ENCODE results near the gene LTBP2.
"Not testable (repeated sequence)": the region's sequence is repeated elsewhere in the genome, so short reads cannot be mapped to it uniquely, and the experiment has no call there.

Gene LTBP2

DNA sequence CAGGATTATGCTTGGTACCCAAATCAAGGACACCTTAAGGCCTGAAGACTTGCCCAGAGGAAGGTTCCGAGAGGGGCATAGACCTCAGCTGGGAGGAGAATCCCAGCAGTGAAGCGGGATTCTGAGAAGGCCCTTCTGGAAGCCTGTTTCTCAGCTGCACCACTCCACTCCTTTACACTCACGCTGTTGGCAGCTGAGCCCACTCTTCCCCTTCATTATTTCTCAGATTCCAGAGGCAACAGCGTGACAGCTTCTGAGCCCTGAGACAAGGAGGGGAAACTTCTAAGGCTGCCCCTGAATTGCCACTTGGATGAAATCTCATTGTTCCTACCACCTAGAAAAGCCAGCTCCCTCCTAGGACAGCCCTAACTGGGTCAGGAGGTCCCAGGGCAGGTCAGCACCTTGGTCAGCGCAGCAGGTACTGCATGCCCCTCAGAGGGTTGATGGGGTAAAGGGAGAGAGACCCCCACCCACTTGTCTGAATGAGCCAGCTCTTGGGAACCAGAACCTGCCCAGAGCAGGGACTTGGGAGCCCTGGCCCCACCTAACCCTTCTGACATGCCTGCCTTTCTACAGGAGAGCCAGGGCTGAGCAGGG lies 64.6 kb downstream of the LTBP2 start:
- DNase-seq, result no peak

DNA sequence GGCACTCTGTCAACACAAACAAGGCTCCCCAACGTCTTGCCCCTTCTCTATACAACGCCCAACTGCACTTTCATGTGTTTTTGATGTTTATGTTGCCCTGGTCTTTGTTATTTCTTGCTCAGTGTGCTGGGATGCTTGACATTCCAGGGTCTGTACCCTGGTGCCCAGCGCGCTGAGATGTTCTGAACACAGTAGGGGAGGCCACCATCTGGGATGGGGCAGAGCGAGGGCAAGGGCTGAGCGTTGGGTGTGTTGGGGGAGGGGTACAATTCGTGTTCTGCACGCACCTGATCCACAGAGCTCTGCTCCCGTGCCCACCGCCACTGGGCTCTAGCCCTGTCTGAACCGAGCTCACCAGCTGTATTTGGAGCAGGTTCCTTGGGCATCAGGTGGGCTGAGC lies 65.6 kb downstream of the LTBP2 start:
- no peak for DNase-seq

DNA sequence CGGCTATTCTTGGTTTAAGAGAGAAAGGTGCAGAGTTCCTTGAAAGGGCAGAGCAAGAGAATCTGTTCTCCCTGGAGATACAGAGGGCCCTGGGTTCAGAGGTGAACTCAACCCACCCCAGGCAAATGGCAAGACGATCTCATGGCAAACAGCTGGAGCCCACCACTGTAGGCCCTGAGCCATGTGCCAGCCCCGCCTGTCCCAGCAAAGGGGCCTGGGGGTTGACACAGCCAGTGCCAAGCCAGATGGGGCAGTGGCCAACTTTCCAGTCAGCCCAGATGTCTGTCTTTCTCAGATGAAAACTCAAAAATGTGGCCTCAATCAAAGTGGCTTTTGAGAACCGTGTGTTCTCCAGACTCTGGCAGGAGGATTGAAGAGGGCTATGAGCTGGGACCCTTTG lies 66.7 kb downstream of the LTBP2 start:
- DNase-seq, result no peak

DNA sequence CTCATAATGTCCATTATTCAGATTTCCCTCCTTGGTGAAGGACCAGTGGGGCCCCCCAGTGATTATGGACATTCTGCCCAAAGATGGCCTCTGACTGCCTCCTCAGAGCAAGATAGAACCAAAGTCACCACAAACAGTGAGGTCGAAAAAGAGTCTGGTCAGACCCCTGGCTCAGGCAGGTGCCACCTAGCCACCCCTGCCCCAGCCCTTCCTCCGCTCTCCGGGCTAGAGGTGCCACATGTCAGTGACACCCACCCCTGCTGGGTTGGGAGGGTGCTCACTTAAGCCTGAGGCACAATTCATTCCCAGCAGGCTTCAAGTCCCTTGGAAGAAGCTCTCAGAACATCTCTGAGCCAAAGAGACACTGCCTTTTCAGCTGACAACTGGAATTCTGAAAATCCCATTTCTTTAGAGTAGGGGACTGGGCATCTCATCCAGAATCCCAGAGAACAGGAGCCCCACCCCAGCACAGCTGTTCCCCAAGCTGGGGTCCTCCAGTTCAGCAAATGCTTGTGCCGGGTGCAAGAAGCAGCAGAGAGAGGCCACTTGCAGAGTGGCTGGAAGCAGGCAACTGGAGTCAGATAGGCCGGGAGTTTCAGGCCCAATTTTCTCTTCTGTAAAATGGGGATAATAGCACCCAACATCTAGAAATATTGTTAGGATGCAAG lies 68.1 kb downstream of the LTBP2 start:
- DNase-seq, result no peak

DNA sequence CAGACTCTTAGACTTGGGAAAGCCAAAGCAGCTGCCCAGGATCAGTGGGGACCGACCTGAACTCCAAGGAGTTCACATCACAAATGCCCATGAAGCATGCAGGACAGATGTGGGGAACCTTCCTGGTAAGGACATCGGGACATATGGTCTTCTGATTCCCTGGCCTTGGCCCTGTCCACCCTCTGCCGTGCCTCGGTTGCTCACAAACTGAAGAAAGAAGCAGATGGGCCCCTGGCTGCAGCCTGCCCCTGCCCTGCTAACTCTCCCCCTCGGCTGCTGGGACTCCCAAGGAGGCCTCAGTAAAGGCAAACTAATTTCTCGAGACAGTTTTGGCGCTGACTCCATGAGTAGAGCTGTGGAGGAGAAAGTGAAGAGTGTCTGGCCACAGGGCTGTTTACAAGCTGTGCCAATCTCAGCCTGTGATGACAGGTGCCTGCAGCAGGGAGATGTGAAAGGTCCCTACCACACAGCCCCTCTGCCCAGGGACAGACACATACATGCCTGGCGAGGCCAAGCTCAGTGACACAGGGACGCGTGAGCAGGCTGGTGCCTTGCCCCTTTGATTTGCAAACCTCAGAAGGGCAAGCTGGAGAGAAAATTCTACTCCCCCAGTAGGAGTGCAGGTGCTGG lies 69.9 kb downstream of the LTBP2 start:
- no peak for DNase-seq

DNA sequence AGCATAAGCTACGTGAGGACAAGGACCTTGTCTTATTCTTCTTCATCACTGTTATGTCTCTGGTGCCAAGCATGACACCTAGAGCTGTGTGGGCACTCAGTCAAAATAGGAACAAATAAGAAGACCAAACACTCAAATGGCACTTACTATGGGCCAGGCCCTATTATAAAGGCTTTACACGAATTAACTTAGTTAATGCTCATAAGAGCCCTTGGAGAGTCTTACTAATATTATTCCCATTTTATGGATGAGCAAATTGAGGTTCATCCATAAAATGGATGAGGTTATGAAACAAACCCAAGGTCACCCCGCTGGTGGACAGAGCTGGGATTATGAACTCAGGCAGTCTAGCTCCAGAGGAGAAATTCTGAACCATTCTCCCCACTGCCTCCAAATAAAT lies 70.8 kb downstream of the LTBP2 start:
- no peak for DNase-seq

DNA sequence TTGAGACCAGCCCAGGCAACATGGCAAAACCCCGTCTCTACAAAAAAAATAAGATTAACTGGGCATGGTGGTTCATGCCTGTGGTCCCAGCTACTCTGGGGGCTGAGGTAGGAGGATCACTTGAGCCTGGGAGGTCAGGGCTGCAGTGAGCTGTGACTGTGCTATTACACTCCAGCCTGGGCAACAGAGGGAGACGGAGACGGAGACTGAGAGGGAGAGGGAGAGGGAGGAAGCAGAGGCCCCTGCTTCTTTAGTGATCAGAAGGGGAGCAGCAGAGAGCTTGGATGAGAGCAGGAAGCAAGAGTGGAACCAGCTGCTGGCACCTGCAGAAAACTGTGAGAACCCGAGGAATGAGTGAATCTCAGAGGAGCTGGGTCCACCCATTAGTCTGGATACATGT lies 72.5 kb downstream of the LTBP2 start:
- no peak for DNase-seq

DNA sequence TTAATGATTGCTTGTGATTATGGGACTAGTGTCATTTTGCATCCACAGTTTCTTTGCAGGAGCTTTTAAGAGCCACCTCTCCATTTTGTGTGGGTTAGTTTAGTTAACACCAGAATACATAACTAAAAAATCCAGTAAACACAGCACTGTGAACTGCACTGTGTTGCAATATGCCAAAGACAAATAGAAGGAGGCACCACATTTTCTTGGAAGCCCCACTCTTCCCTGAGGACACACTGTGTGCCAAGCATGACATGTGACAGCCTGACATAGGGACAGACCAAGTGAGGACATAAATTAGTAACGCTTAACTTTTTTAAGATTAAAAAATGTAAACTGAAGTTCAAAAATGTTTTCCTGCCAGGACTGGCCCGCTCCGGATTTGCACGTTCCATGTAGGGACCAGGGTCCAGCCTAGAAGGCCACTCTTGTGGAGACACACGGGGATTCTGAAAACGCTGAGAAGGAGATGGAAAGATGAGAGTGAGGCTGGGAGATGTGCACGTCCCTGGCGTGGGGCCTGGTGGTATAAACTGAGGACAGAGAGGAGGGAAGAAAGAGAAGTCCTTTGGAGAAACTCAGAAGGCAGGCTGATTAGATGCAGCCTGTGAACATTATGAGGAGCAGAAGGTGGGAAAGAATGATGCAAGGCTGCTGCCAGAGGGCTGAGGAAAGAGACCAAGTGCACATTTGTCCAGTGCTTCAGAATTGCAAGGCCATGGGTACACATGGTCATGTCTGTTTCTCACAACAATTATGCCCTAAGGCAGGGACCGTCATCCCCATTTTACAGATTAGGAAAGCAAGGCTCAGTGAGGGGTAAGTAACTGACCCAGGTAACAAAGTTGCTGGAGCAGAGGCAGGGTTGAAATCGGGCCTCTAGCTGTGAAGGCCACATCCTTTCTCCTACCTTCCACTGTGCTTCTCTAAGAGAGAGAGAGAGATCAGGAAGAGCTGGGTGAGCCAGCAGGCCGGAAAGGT lies 73.3 kb downstream of the LTBP2 start:
- DNase-seq, result no peak

DNA sequence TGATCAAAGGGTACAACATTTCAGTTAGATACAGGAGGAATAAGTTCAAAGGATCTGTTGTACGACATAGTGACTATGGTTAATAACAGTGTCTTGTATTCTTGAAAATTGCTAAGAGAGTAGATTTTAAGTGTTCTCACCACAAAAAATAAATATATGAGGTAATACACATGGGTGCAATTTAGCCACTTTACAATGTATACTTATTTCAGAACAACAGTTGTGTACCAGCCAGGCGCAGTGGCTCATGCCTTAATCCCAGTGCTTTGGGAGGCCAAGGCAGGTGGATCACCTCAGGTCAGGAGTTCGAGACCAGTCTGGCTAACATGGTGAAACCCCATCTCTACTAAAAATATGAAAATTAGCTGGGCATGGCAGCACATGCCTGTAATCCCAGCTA lies 75.7 kb downstream of the LTBP2 start:
- DNase-seq, result not testable (repeated sequence)

DNA sequence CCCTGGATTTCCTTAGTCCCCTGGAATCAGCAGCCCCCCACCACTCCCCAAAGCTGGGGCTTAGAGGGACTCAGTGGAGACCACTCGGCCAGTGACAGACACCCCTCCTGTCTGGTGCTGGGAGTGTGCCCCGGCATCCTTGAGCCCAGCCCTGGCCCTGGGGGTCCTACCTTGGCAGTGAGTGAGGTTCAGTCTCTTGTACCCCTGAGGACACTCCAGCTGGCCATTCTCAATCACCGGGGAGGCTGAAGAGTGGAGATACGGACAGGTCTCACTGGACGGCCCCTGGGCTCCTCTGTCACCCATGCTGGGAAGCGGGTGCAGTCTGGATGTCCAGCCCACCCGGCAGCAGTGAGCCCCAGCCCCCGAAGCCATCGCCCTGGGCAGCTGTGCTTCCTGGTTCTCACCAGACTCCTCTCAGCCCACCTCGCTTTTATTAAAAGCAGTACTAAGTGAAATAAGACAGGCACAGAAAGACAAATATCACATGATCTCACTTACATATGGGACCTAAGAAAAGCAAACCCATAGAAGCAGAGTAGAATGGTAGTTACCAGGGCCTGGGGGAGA lies 76.2 kb downstream of the LTBP2 start:
- no peak for DNase-seq

DNA sequence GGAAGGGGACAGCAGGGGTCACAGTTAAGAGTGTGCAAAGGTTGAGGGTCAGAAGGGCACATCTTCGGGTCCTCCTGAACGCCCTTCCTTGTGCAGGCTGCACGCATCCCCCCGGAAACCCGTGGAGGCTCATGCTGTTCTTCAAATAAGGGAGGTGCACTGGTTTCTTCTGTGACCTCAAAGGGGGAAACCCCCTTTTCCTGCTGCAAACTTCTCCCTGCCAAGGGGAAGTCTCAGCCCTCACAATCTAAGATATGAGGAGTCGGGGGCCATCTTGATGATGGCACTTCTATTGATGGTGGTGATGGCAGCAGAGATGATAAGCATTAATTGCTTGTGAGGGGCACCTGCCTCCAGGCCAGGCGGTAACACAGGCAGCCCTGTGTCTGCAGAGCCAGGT lies 78.5 kb downstream of the LTBP2 start:
- DNase-seq, result no peak

DNA sequence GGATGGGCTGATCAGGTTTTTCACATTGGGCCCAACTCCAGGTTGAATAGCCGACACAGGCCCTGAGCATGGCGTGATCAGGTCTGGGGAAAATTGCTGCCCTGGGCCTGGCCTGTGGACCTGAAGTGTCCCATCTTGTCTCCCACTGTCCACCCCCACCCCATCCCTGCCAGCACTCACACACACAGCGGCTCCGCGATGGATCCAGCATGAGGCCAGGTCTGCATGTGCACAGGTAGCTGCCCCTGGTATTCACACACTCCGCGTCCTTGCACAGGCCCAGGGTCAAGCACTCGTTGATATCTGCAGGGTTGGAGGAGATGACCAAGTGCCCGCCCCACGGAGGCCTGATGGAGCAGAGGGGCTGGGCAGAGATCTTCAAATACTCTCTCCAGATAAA lies 79.8 kb downstream of the LTBP2 start:
- no peak for DNase-seq

DNA sequence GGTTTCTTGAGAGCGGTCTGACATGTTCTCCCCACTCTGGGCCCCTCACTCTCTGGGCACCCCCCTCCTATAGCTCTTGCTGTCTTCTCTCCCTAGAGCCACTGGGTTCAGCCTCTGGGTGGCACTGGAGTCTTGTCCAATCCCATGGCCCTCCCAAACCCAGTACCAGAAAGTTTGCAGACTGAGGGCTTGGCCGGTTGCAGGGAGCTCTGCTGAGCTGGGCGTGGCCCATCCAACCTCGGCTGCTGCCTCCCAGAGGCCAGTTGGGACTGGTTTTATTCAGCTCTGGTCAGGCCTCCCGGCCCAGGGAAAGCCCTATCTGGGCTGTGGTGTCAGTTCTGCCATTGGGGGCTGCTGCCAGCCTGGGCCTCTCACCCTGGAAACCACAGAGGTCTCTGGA lies 80.6 kb downstream of the LTBP2 start:
- DNase-seq, result no peak

DNA sequence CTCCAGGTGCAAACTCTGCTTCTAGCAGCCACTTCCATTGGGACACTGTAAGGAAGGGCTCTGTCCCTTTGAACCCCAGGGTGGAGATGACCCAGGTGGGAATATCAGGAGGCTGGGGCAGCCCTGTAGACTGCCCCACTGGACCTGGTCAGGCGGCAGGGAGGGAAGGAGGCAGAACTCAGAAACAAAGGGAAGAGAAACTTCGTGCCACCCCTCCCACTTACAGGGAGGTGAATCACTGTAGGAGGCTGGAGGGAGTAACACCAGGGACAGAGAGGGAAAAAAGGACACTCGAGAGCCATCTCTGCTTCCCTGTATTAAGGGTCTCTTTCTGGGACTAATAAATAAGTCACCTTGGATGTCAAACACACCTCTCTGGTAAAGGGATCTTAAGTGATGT lies 81.0 kb downstream of the LTBP2 start:
- DNase-seq, result no peak

DNA sequence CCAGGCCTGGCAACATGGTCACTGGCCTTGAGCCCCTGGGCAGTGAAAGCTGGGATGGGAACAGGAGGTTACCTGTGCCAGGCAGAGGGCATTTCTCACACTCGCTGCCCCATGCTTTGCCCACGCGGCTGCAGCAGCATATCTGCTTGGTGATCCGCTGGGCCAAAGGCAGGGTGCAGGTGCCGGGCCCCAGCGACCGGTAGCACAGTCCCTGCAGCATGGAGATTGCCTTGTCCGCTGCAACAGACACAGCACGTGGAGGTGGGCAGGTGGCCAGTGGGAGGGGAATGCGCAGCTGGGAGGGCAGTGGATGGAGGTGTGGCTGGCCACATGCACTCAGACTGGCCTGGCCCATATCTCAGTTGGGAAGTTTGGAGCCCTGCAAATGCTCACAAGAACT lies 83.2 kb downstream of the LTBP2 start:
- no peak for DNase-seq

DNA sequence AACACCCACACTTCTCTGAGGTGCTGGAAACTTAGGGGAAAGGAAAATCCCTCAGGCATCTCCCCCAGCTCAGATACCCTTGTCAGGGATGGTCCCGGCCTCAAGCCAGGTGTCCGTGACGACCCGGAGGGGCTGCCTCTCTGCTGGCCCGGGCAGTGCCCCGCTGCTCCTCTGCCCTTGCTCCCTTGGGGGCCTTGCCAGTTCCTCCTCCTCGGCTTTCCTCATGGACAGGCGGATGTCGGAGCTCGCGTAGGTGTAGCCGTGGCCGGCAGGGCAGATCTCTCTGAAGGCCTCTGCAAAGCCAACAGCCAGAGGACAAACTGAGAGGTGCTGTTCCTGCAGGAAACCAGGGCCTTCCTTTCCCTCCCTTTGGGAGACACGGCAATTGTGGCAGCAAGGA lies 83.6 kb downstream of the LTBP2 start:
- DNase-seq, result no peak

DNA sequence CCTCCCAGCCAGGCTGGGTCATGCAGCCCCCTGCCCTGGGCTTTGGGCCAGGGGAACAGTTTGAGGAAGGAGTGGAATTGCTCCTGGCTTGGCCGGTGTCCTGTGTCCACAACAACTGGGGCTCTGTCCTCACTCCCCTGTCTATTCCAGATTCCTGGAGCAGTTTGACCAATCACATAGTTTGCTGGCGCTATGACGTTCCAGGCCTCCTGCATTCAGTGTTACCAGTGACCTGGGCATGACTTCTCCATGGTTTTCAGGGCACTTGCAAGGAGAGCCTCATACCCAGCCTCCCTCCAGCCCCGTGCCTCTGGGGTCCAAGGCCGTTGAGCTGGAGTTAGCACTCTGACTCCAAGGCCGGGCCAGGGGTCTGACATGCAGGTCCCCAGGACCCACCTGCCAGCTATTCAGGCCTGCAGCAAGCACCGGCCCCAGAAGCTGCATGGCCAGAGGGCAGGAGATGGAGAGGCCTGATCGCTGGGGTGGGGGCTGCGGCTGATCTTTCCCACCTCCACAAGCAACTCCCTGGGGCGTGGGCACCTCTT lies 84.2 kb downstream of the LTBP2 start:
- DNase-seq, result no peak

DNA sequence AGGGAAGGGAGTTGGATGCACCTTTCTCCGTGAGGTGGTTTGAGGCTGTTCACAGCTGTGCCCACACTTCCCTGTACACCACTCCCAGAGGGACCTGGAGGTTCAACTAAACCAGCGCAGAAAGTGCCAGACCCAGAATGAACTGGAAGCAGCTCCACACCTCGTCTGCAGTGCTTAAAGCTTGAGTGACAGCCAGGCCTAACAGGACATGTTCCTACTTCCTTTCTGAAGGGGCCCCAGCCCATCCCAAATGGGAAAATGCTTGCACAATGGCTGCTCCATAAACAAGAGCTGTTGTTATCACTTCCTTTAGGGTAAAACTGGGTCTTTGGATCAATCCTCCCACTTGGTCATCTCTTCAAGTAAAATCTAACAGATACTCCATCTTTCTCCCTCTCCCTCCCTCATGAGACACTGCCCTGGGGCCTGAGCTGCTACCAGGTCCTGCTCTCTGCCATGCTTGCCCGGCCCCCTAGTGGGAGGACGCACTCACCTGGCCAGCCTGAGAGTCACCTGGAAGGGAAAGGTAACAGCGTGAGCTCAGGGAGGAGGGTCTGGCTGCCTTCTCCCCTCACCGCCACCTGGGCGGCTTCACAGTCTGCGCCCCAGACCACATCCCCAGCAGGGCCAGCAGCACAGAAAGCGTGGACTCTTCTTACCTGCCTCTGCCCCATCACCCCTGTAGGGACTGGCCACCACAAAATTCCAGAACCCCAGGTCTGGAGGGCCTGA lies 85.0 kb downstream of the LTBP2 start:
- DNase-seq, result no peak

DNA sequence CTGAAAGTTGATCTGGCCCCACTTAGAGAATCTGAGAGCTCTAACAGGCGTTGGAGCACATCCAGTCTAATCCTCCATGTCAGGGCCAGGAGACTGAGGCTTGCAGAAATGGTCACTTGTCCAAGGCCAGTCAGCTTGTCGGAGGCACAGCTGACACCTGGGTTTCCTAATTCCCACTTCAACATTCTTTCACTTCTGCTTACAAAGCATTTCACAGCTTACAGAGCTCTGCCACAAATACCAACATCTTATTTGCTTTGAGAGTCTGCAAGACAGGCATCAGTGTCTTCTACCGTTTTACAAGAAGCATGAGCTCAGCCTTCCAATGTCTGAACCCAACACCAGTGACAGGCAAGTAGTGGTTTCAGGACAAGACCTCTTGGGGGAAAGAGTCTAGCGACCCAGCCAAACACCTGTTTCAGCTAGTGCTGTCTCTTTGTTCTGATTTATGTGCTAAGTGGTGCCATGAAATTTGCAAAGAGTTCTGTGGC lies 86.6 kb downstream of the LTBP2 start:
- no peak for DNase-seq

DNA sequence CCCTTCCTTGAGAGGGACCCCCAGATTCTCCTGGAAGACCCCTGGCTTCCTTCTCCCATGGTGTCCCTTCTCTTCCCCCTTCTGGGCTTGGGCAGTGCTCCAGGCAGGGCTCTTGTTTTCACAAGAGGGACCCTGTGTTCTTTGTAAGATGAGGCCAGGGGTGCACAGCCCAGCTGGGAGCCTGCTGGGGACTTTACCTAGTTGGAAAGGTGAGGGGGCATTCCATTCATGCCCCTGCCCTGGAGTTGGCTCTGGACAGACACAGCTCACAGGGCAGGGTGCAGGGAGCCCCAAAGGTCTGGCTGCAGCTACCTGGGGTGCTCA lies 87.3 kb downstream of the LTBP2 start:
- no peak for DNase-seq

DNA sequence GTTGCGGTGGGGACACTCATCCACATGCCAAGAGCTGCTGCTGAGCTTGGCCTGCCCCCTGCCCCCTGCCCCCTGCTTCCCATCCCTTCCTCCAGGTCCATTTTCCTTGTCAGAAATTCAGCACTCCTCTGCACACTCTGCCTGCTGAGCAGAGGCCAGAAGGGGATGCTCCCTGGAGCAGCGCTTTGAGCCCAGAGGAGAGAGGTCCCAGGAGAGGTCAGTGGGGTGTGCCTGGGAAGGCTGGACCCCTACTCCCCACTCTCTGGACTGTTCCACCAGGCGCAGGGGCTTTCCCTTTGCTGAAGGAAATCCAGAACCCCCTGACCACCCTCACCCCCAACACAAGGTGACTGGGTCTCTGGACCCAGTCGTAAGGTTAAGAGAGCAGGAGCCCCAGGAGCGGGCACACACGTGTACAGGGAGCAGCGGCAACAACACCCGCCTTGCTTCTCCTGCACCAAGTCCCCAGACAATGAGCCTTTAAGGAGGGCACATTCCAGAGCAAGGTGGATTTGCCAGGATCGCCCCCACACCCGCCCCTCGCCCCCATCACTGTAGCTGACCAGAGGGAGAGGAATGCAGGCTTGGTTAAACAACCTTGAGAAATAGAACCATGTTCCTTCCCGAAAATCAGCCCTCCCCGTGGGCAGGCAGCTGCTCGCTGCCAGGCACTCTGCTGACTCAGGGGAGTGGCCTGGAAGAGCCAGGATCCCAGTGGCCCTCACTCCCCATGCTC lies 87.8 kb downstream of the LTBP2 start:
- DNase-seq, result no peak

Measured in Kasumi-1 (cell line).